Right lobe of liver (tissue), 6 donors: ENCODE results near the gene R3HCC1L. TPM values are rescaled to one million over a fixed set of nuclear protein-coding genes. Genes with fewer than 3 reads are reported as not detected.
A peak's percentile ranks its signal among the peaks of the same experiment; 100 is the strongest.

Source experiments
- ATAC-seq, 4 donors: fragments of 200-7000 bp; cut with Tn5 transposase; one replicate each; pipeline ENCODE4 v1.9.1; 2020; ENCODE audit warnings: mild to moderate bottlenecking in 4 of 4, moderate library complexity in 4 of 4
- DNase-seq, 3 donors: peaks; one replicate each; pipeline ENCODE4 v3.0.0-alpha.2; 2020
- H3K27ac ChIP-seq, 3 donors: fragments of 200-600 bp; one replicate each; pipeline ENCODE4 v1.8.0; 2022
- H3K27me3 ChIP-seq, 2 donors: fragments of 200-600 bp; one replicate each; pipeline ENCODE4 v1.8.0; 2022
- H3K36me3 ChIP-seq, 4 donors: fragments of 200-600 bp; sonication (generic) in 1 of 4; one replicate each; pipeline versions ENCODE4 v1.5.1 to v1.8.0; 2017 to 2022; ENCODE audit warnings: control low read depth in 1 of 4
- H3K4me1 ChIP-seq, 4 donors: fragments of 200-600 bp; sonication (generic) in 1 of 4; one replicate each; pipeline versions ENCODE4 v1.5.1 to v1.8.0; 2017 to 2022; ENCODE audit warnings: control low read depth in 1 of 4
- H3K4me3 ChIP-seq, 3 donors: fragments of 200-600 bp; one replicate each; pipeline ENCODE4 v1.8.0; 2022
- H3K9me3 ChIP-seq, 4 donors: fragments of 200-600 bp; sonication (generic) in 1 of 4; one replicate each; pipeline versions ENCODE4 v1.5.1 to v1.8.0; 2017 to 2022; ENCODE audit warnings: control low read depth in 1 of 4
- CTCF ChIP-seq, 4 donors: fragments of 200-600 bp in 3 of 4; fragments of 450-650 bp in 1 of 4; IDR thresholded peaks; one replicate each; pipeline versions ENCODE4 v1.5.1 to v1.8.0; 2016 to 2022; ENCODE audit warnings: antibody characterized with exemption in 4 of 4, mild to moderate bottlenecking in 2 of 4
- POLR2A ChIP-seq: fragments of 450-650 bp; IDR thresholded peaks from one replicate; pipeline ENCODE4 v1.6.1; 2017; ENCODE audit warnings: antibody characterized with exemption, mild to moderate bottlenecking
- WGBS: methylation state at CpG from one replicate; pipeline ENCODE4 v1.1.6; 2018; ENCODE audit warnings: low coverage, low lambda C conversion rate; ENCODE audit not compliant: insufficient coverage; ENCODE audit errors: missing lambda C conversion rate; 5-methylcytosine and 5-hydroxymethylcytosine counted together
- intact Hi-C, 2 donors: fragments of 100-400 bp; cut with DNase I; formaldehyde crosslinking; loops; one replicate each; pipeline versions ENCODE4 v1.11.2 to v1.14.1; 2022
- total RNA-seq, 6 experiments: library from RNA; depleted of rRNA in 2 of 6; stranded (reverse); fragments of >200 nt in 2 of 6; fragmentation: NEBNext Ultra II Directional in 3 of 6; extraction: Animal tissue kit (Norgen Biotek cat#: 25700) in 3 of 6; gene quantifications; one replicate each; pipeline versions ENCODE4 v1.1.0 to v1.2.4, GENCODE V29; 2016 to 2023
- donor health status: DM: no; HTN: yes; CAD: no.
- donor health status: DM: no; HTN: no; CAD: no.
- donor health status: DM: no; HTN: no; CAD: no.
- donor health status: DM: no; HTN: yes; CAD: no.
- donor health status: DM: no; HTN: yes; CAD: no.

The R3HCC1L gene
- total RNA-seq, 6 experiments from 2014 or later: 5.0 to 6.5 (median 5.5) TPM

DNA sequence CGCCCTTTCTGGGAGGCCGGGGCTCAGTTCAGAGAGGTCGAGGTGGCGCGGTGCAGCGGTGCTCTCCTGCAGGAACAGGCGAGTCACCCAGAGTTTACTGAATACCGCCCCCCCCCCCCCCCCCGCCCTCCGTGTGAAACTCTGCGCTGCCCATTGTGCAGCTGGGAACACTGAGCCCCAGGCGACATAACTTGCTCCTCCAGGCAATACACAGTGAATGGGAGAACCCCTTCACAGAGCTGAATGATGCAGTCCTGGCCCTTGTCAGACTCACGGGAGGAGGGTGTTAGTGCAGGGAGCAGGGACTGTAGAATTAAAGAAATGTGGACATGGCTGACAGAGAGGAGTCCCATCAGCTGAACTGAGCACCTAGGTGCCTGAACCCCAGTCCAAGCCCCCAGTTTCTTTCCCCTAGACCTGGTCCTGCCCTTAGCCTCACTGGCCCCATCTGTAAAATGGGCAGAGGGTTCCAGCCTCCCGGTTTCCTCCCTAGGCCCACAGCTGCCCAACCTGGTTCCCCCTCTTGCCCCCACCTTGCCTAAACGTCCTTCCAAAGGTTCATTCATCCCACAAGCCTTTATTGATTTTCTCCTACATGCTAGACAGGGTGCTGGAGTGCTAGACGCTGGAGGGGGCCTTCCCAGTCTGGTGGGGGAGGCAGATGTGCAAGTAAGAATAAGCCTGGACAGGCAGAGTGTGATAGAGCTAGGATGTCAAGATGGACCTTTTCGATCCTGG, 134.4 kb downstream of the R3HCC1L start:
- intact Hi-C loops: no loop called here
- no peaks in the 10 kb centered on the region for H3K27me3 ChIP-seq
- ATAC-seq: peak in 3 of 4 donors; percentile 19 to 45 (median 29)

GRCh38 chr10:98269435-98269912, 135.0 kb downstream of the R3HCC1L start:
- Histone ChIP-seq H3K27ac (peak overlapping the region in 2 of 3 donors; percentile 18 to 54), H3K36me3 (no peaks in the 10 kb centered on the region), H3K4me3 (no peak overlapping the region), H3K4me1 (peaks cover 0 to 19% (median 0%) of the 10 kb centered on the region in 4 donors), H3K9me3 (no peaks in the 10 kb centered on the region), H3K27me3 (no peaks in the 10 kb centered on the region)
- intact Hi-C loops: no loop called here
- 0% methylated on average over 4 of the region's 8 CpGs for WGBS
- DNase-seq (peak in 2 of 3 donors; percentile 77 to 82), ATAC-seq (peak; percentile 51 to 79 (median 64))
- no peak for TF ChIP-seq POLR2A
- no peak for TF ChIP-seq CTCF (IDR thresholded peaks at IDR 0.05)

More for the DNA sequence above, 134.4 kb downstream of the R3HCC1L start:
- 9% methylated on average over 5 of the region's 17 CpGs for WGBS
- TF ChIP-seq POLR2A: peak; percentile 7
- TF ChIP-seq CTCF (IDR thresholded peaks at IDR 0.05): no peak
- Histone ChIP-seq H3K4me1 (peaks cover 0 to 19% (median 0%) of the 10 kb centered on the region in 4 donors), H3K4me3 (peak overlapping the region; percentile 27 to 51 (median 32)), H3K9me3 (no peaks in the 10 kb centered on the region), H3K36me3 (no peaks in the 10 kb centered on the region), H3K27ac (peak overlapping the region in 1 of 3 donors; percentile 37)
- no peak for DNase-seq

DNA sequence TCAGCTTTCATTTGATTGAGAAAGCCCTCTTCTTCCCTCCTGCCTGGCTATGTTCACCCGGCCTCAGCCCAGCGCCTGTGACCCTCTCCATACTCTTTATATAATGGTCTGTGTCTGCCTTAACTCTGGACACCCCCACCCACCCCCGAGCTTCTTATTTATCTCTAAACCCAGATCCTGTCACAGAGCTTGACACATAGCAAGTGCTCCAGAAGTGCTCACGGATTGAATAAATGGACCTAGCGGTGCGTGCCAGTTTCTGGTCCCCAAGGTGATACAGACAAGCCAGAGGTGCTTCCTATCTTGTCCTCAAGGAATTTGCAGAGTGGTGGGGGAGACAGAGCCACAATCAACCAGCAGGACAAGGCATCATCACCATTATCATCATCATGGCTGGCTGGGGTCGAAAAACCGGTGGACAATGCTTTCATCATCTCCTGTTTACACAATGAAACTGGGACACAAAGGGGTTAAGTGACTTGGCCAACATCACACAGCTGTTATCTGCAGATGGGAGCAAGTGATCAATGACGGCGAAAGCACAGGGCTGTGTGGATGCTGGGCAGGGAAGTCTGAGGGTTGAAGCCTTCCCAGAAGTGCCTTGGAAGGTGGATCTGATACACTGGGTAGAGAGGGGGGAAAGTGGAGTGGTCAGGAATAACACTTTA, 135.8 kb downstream of the R3HCC1L start:
- peak overlapping the region in 2 of 3 donors; percentile 18 to 54 for H3K27ac ChIP-seq
- H3K36me3 ChIP-seq: no peaks in the 10 kb centered on the region
- no peaks in the 10 kb centered on the region for H3K27me3 ChIP-seq
- H3K4me1 ChIP-seq: peaks cover 0 to 19% (median 0%) of the 10 kb centered on the region in 4 donors
- H3K9me3 ChIP-seq: no peaks in the 10 kb centered on the region
- TF ChIP-seq POLR2A: peak; percentile 35
- no peak for TF ChIP-seq CTCF (IDR thresholded peaks at IDR 0.05)
- no peak overlapping the region for H3K4me3 ChIP-seq
- peak in 1 of 3 donors; percentile 23 for DNase-seq
- intact Hi-C loops: no loop called here
- 23% methylated on average over 10 of the region's 10 CpGs for WGBS
- peak in 3 of 4 donors; percentile 47 to 62 (median 55) for ATAC-seq

DNA sequence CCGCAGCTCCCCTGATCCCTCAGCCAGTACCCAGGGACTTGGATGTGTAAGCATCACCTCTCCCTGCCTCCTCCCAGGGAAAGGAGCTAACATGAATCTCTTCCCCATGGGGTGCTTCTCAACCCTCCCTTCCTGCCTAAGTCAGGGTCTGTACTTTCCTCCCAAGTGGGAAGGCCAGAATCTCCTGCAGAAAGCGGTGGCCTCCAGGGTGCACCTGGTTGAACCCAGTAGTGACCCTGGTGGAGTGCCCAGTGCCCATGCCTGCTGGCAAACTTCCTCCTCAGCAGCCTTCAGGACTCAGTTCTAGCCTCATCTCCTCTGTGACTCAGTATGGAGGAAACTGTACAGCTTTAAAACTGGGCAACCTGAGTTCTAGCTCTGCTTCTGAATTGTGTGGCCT, 136.3 kb downstream of the R3HCC1L start:
- DNase-seq (peak in 1 of 3 donors; percentile 21), ATAC-seq (no peak)
- WGBS: 40% methylated on average over 1 of the region's 2 CpGs
- peaks cover 0 to 19% (median 0%) of the 10 kb centered on the region in 4 donors for H3K4me1 ChIP-seq
- H3K27me3 ChIP-seq: no peaks in the 10 kb centered on the region
- no peaks in the 10 kb centered on the region for H3K9me3 ChIP-seq
- TF ChIP-seq CTCF (IDR thresholded peaks at IDR 0.05) (no peak), POLR2A (no peak)
- H3K4me3 ChIP-seq: no peak overlapping the region
- H3K36me3 ChIP-seq: no peaks in the 10 kb centered on the region
- no peak overlapping the region for H3K27ac ChIP-seq
- intact Hi-C loops: no loop called here
